Astrocyte (in vitro differentiated cells and primary cell): ENCODE data around the gene LIN9.
"Not testable (repeated sequence)": the region's sequence is repeated elsewhere in the genome, so short reads cannot be mapped to it uniquely, and the experiment has no call there.

Experiments used
- EZH2 ChIP-seq: IDR thresholded peaks from 2 replicates; pipeline ENCODE4 v1.6.1; 2012; ENCODE audit warnings: mild to moderate bottlenecking, low read length, inconsistent platforms; ENCODE audit not compliant: insufficient read depth
- TF ChIP-seq, protein P1 (sequence below): IDR thresholded peaks from 2 replicates; pipeline ENCODE4 v1.5.1; 2011; ENCODE audit warnings: low read depth, mild to moderate bottlenecking, inconsistent platforms, low read length, moderate library complexity; ENCODE audit not compliant: insufficient read depth

DNA sequence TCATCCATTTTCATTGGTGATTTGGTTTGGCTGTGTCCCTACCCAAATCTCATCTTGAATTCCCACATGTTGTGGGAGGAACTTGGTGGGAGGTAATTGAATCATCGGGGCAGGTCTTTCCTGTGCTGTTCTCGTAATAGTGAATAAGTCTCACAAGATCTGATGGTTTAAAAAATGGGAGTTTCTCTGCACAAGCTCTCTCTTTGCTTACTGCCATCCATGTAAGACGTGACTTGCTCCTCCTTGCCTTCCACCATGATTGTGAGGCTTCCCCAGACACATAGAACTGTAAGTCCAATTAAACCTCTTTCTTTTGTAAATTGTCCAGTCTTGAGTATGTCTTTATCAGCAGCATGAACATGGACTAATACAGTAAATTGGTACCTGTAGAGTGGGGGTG, 31.1 kb upstream of the LIN9 start:
- TF ChIP-seq, protein P1, sequence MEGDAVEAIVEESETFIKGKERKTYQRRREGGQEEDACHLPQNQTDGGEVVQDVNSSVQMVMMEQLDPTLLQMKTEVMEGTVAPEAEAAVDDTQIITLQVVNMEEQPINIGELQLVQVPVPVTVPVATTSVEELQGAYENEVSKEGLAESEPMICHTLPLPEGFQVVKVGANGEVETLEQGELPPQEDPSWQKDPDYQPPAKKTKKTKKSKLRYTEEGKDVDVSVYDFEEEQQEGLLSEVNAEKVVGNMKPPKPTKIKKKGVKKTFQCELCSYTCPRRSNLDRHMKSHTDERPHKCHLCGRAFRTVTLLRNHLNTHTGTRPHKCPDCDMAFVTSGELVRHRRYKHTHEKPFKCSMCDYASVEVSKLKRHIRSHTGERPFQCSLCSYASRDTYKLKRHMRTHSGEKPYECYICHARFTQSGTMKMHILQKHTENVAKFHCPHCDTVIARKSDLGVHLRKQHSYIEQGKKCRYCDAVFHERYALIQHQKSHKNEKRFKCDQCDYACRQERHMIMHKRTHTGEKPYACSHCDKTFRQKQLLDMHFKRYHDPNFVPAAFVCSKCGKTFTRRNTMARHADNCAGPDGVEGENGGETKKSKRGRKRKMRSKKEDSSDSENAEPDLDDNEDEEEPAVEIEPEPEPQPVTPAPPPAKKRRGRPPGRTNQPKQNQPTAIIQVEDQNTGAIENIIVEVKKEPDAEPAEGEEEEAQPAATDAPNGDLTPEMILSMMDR: not testable (repeated sequence)
- TF ChIP-seq EZH2: not testable (repeated sequence)
